D721Med (cell line): Measurements from ENCODE around the gene MTMR11.
"Not testable (repeated sequence)": the region's sequence is repeated elsewhere in the genome, so short reads cannot be mapped to it uniquely, and the experiment has no call there.

Experiments used
- DNase-seq: peaks from one replicate; pipeline ENCODE4 v3.0.0; 2011; ENCODE audit warnings: low spot score; ENCODE audit not compliant: insufficient read length
- FAIRE-seq: peaks from 2 replicates; lab custom pipeline; 2011; peaks lifted over from hg19 to GRCh38; lab: Jason Lieb, UNC
- TF ChIP-seq, protein P1 (sequence below): IDR thresholded peaks from 2 replicates; pipeline ENCODE4 v1.5.1; 2012; ENCODE audit warnings: mild to moderate bottlenecking, control low read depth; ENCODE audit not compliant: insufficient read depth; ENCODE audit errors: missing control alignments

The MTMR11 gene

GRCh38 chr1:149949911-149950310, 13.2 kb upstream of the MTMR11 start:
- no peak for DNase-seq
- FAIRE-seq: no peak

DNA sequence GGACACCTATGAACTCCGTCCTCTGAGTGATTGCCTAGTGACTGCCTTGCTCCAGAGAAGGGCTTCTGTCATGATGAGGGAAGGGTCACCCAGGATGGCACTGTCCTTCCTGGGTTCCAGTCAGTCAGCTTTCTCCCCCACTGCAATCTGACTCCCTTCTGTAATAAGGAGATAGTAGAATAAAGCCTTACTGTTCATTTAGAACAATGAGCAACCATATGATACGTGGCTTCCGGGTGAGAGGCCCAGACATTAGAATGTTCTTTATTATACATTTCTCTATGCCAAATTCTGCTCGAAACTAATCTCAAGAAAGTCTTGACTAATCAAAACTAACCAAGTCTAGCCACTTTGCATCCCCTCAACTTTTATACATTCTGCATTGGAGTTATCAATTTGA, 8.5 kb upstream of the MTMR11 start:
- TF ChIP-seq, protein P1, sequence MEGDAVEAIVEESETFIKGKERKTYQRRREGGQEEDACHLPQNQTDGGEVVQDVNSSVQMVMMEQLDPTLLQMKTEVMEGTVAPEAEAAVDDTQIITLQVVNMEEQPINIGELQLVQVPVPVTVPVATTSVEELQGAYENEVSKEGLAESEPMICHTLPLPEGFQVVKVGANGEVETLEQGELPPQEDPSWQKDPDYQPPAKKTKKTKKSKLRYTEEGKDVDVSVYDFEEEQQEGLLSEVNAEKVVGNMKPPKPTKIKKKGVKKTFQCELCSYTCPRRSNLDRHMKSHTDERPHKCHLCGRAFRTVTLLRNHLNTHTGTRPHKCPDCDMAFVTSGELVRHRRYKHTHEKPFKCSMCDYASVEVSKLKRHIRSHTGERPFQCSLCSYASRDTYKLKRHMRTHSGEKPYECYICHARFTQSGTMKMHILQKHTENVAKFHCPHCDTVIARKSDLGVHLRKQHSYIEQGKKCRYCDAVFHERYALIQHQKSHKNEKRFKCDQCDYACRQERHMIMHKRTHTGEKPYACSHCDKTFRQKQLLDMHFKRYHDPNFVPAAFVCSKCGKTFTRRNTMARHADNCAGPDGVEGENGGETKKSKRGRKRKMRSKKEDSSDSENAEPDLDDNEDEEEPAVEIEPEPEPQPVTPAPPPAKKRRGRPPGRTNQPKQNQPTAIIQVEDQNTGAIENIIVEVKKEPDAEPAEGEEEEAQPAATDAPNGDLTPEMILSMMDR: no peak
- no peak for DNase-seq
- FAIRE-seq: no peak

More at GRCh38 chr1:149949911-149950310, 13.2 kb upstream of the MTMR11 start:
- TF ChIP-seq, protein P1: no peak

- FAIRE-seq (no peak), DNase-seq (no peak)
- TF ChIP-seq, protein P1: no peak
Measured at GRCh38 chr1:149942885-149943284, 6.2 kb upstream of the MTMR11 start.

- FAIRE-seq (no peak), DNase-seq (no peak)
- TF ChIP-seq, protein P1: peak; percentile 58
Measured at GRCh38 chr1:149942207-149942606, 5.5 kb upstream of the MTMR11 start.

GRCh38 chr1:149940427-149940826, 3.7 kb upstream of the MTMR11 start:
- FAIRE-seq (no peak), DNase-seq (no peak)
- TF ChIP-seq, protein P1: no peak

- DNase-seq, FAIRE-seq: not testable (repeated sequence)
Measured at GRCh38 chr1:149938668-149939003, 2.0 kb upstream of the MTMR11 start.

DNA sequence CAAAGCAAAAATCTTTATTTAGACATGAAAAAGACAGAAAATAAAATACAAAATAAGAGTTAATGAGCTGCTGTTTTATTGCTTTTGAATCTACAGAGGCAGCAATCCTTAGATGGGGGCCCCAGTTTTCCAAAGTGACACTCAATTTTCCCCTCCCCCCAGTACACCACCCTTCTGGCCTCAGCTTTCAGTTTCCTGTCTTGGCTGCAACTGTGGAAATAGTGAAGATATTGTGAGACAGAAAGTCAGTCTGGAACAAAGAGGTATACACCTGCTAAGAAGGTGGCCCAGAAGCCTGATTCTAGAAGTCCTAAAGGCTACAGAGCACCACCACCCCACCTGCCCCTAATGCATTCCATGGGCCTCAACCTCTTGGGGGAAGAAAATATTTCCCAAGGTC, 1.1 kb upstream of the MTMR11 start:
- TF ChIP-seq, protein P1: no peak
- FAIRE-seq (no peak), DNase-seq (no peak)

GRCh38 chr1:149936992-149937705, 470 bp upstream of the MTMR11 start:
- FAIRE-seq (no peak), DNase-seq (no peak)
- TF ChIP-seq, protein P1: no peak
